ENCODE measurements around the gene PYGB.
"Not testable (repeated sequence)": the region's sequence is repeated elsewhere in the genome, so short reads cannot be mapped to it uniquely, and the experiment has no call there.

Gene PYGB

DNA sequence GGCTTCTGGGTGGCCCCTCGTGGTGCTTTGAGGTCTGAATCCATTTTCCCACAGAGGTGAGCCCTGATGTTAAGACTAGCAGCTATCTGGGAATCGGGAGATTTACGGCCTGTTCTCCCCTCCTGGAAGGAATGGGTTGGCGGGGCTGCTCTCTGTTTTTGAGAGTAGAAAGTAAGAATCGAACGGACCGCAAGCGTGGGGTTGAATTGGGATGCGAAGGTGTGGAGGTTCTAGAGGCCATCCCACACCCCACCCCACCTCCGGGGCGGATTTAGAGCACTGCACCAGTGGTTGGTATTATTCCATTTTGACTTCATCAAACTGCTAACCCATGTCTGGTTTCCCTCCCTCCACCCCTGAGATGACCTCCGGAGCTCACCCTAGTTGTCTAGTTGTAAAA, 11.5 kb downstream of the PYGB start:
- TF ChIP-seq, protein P1, sequence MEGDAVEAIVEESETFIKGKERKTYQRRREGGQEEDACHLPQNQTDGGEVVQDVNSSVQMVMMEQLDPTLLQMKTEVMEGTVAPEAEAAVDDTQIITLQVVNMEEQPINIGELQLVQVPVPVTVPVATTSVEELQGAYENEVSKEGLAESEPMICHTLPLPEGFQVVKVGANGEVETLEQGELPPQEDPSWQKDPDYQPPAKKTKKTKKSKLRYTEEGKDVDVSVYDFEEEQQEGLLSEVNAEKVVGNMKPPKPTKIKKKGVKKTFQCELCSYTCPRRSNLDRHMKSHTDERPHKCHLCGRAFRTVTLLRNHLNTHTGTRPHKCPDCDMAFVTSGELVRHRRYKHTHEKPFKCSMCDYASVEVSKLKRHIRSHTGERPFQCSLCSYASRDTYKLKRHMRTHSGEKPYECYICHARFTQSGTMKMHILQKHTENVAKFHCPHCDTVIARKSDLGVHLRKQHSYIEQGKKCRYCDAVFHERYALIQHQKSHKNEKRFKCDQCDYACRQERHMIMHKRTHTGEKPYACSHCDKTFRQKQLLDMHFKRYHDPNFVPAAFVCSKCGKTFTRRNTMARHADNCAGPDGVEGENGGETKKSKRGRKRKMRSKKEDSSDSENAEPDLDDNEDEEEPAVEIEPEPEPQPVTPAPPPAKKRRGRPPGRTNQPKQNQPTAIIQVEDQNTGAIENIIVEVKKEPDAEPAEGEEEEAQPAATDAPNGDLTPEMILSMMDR (IDR thresholded peaks at IDR 0.05; ENCODE audit: low read depth, low read length) = no peak
- DNase-seq (ENCODE audit: extremely low read depth, low read depth) = no peak

DNA sequence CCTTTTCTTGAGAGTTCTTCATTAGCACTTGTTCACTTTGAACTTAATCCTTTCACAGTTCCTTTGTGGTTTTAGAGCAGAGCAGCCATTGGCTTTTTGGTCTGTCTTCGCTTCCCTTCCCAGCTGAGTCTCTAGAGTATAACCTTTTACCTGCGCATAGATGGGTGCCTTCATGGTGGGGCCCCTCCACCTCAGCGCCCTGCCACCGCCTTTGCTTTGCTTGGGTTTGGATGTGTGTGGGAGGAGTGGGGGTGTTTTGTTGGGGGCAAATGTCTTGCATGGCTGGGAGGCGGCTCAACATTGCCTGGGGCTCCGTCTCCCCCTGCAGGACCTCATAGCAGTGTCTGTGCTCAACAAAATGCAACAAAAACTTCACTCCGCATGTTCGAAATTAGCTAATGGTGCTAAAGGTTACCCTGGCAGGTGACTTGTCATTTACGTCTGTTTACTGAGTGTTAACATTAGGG, 11.9 kb downstream of the PYGB start:
- TF ChIP-seq, protein P1 (IDR thresholded peaks at IDR 0.05; ENCODE audit: low read depth, low read length) = no peak
- DNase-seq (ENCODE audit: extremely low read depth, low read depth) = no peak

DNA sequence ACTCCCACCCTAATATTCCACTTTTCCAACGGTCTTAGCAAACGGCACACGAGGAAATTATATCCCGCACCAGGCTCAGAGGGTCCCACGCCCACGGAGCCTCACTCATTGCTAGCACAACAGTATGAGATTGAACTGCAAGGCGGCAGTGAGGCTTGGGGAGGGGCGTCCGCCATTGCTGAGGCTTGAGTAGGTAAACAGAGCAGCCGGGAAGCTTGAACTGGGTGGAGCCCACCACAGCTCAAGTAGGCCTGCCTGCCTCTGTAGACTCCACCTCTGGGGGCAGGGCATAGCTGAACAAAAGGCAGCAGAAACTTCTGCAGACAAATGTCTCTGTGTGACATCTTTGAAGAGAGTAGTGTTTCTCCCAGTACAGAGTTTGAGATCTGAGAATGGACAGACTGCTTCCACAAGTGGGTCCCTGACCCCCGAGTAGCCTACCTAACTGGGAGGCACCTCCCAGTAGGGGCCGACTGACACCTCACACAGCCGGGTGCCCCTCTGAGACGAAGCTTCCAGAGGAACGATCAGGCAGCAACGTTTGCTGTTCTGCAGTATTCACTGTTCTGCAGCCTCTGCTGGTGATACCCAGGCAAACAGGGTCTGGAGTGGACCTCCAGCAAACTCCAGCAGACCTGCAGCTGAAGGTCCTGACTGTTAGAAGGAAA, 13.0 kb downstream of the PYGB start:
- not testable (repeated sequence) for DNase-seq (ENCODE audit: extremely low read depth, low read depth)

DNA sequence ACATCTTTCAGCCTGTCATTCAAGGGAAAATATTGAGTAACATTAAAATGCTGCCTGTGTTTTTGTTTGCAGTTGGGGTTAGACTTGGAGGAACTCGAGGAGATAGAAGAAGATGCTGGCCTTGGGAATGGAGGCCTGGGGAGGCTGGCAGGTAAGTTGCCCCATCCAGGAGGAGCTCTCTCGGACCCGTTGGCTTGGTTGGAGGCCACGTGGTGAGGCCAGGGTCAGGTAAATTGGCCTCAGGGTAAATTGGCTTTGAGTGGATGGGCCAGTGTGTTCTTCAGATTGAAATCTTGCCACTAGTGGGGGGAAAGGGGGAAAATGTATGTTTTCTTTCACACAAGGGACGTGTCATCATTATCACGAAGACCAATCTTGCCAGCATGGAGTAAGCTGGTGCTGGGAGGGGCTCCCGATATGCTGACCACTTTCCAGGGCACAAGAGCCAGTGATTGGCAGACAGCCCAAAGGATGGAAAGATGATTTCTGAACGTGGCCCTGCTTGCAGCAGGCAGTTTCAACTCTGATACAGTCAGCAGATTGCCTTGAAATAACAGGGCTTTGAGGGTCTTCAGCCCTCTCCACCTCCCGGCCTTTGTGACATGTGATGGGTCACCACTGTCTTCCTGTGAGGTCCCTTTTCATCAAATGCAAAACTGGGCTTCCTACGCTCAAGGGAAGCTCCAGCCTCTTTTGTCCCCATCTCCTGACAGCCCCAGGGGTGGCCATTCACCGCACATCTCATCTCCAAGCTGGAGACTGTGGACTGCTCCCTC, 21.4 kb downstream of the PYGB start:
- TF ChIP-seq, protein P1 (IDR thresholded peaks at IDR 0.05; ENCODE audit: low read depth, low read length) = no peak
- DNase-seq (ENCODE audit: extremely low read depth, low read depth) = no peak

DNA sequence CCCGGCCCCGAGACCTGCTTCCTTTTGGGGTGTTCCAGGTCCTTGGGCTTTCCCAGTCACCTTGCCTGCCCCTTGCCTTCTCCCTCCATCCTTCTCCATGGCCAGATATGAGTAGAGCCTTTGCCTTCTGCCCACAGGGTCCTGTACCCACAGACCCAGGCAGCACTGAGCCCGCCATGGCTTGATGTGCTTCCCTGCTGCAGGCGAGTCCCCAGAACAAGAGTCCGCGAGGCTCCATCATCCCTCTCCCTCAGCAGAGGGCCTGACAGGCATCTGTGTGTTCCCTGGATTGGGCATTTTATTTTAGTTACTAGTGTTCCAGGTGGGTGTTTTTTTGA, 21.9 kb downstream of the PYGB start:
- no peak for DNase-seq (ENCODE audit: extremely low read depth, low read depth)
- TF ChIP-seq, protein P1 (IDR thresholded peaks at IDR 0.05; ENCODE audit: low read depth, low read length) = no peak

DNA sequence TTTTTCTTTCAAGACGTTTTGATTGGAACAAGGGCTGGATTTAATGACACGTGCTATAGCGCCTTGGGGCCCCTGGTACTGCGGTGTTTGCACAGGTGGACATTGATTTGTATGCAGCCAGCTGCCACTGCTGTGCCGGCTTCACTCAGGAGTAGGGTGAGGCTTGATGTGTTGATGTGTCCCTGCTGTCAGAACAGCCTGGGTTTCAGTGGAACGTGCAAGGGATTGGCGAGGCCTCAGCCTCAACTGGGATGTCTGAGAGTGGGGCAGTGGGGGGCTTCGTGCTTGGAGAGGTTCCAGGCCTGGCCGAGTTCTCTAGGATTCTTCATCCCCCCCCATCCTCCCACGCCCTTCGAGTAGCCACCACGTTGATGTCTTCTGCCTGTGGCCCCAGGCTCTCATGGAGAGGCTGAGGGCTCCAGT, 23.0 kb downstream of the PYGB start:
- no peak for DNase-seq (ENCODE audit: extremely low read depth, low read depth)

DNA sequence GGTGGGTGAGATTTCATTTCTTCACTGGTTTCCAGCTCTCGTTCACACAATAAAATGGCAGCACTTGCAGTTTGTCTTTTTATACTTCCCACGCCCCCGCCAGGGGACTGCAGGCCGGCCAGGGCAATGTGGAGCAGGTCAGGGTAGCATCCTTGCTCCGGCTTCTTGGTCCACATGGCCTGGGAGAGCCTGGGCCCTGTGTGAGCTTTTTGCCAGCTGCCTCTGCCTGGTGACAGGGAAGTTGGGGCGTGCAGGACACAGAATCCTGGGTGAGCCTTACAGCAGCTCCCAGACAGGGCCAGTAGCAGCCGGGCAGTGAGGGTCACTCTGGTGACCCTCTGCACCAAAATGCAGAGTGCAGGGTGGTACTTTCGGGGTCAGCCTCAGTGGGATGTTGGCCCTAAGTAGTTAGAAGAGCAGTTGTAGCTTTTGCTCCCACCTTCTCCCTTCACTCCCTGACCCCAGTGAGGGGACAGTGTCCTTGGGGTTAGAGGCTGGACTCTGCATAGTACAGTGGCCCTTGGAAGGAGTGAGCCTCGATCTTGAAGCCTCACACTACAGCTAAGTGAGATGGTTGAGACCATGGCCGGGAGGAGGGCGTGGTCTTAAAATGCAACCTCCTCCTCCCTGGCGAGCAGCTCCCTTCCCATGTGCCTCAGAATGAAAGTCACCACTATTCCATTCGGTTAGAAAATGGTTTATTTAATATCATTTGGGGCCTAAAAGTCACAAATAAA, 23.8 kb downstream of the PYGB start:
- DNase-seq (ENCODE audit: extremely low read depth, low read depth) = no peak

More for the DNA sequence above, 23.0 kb downstream of the PYGB start:
- TF ChIP-seq, protein P1 (IDR thresholded peaks at IDR 0.05; ENCODE audit: low read depth, low read length) = no peak

More for the DNA sequence above, 23.8 kb downstream of the PYGB start:
- TF ChIP-seq, protein P1 (IDR thresholded peaks at IDR 0.05; ENCODE audit: low read depth, low read length) = no peak

Measured in AG09319 (cell line).